GM18511 (cell line): ENCODE data around the gene CLNS1A.
"Not testable (repeated sequence)": the region's sequence is repeated elsewhere in the genome, so short reads cannot be mapped to it uniquely, and the experiment has no call there.

Experiments
- ATAC-seq: cut with Tn5 transposase; IDR thresholded peaks from one replicate; pipeline ENCODE4 v1.9.1; 2021; ENCODE audit warnings: mild to moderate bottlenecking, moderate library complexity; ENCODE audit not compliant: unreplicated experiment

The CLNS1A gene, protein sequence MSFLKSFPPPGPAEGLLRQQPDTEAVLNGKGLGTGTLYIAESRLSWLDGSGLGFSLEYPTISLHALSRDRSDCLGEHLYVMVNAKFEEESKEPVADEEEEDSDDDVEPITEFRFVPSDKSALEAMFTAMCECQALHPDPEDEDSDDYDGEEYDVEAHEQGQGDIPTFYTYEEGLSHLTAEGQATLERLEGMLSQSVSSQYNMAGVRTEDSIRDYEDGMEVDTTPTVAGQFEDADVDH

DNA sequence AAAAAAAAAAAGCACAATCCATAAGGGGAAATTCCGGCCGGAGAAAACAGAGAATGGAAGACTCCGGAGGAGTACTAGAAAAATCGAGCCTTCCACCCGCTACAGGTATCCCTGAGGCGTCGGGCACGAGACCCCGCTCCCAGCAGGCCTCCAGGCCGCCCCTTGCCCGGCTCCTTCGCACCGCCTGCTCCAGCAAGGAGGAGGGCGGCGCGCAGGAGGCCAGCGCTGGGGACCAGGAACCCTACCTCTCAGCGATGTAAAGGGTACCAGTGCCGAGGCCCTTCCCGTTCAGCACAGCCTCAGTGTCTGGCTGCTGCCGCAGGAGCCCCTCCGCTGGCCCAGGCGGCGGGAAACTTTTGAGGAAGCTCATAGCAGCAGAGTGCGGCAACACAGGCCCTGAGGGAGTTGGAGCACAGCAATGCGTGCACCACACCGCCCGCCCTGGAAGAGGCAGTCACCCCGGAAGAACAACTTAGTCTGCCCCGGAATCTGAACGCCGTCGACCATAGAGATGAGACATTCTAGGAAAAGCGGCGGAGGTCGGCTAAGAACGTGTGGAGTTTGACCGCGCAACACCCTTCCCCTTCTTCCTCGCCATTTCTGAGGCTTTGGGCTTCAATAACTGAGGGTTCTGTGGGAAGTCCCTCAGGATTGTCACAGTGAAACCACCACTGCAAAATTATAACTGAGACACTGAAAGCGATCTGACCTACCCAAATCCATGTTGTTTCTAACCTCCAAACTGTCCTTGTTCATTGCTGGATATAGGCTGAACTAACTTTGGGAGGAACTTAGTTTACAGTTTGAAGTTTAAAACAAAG is at the start of gene CLNS1A:
Gene CLNS1A, minus strand, starts transcription at position 450 of the 821 bp plus-strand sequence. Its CDS starts 80 bp downstream, at position 370.
- peak; percentile 97 for ATAC-seq

DNA sequence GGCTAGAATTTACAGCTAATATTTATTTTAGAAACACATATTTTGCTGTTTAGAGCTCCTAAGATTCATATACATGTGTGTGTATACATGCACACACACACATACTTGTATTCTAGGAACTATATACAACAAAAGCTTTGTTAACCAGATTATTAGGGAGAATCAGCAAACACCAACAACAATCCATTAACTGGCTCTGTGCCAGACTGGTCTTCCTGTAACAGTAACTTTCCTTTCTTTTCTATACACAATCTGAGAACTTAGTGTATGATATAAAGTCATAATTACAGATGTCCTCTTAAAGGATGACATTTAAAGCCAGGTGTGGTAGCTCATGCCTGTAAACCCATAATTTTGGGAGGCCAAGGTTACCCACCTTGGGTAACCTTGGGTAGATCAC is 49.5 kb upstream of the CLNS1A start:
- no peak for ATAC-seq

DNA sequence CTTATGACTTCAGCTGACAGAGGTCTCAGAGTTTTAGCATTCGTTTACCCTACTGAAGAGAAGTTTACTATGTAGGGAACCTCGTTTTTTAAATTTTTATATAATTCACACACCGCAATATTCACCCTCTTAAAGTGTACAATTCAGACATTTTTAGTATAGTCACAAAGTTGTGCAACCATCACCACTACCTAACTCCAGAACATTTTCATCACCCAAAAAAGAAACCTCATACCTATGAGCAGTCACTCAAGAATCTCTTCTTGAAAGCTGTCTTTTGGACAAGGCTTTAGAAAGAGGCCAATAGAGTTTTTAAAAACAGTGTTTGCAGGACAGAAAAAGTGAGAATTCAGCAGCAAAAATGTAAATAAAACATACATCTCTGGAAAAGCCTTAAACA is 39.5 kb upstream of the CLNS1A start:
- no peak for ATAC-seq

DNA sequence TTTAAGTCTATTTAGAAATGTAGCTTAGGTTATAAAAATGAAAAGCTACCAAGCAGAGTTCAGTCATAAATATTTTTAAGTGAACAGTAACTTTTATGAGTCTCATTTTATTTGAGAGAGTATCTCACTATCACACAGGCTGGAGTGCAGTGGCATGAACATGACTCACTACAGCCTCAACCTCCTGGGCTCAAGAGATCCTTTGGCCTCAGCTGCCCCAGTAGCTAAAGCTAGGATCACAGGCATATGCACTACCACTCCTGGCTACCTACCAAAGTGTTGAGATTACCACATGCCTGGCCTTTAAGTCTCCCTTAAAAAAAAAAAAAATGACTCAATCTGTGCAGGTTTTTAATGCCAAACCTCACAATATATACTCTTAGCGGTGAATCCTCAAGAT is 34.7 kb upstream of the CLNS1A start:
- ATAC-seq = no peak

DNA sequence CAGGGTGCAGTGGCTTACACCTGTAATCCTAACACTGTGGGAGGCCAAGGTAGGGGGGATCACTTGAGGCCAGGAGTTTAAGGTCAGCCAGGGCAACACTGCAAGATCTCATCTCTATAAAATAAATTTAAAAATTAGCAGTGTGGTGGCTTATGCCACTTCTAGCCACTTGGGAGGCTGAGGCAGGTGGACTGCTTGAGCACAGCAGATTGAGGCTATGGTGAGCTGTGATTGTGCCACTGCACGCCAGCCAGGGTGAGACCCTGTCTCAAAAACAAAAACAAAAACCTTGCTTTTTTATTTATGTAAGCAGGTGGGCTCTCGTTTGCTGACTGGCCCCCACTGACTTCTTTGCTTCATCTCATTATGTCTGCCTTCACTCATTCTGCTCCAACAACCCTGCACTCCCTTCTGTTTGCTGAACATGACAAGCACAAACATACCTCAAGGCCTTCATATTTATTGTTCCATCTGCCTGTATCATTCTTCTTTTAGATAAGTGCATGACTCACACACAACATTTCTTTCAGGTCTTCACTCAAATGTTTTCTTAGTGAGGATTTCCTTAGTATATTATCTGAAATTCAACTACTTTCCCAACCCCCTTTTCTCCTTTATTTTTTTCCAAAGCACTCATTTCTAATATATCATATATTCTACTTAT is 32.4 kb upstream of the CLNS1A start:
- no peak for ATAC-seq

DNA sequence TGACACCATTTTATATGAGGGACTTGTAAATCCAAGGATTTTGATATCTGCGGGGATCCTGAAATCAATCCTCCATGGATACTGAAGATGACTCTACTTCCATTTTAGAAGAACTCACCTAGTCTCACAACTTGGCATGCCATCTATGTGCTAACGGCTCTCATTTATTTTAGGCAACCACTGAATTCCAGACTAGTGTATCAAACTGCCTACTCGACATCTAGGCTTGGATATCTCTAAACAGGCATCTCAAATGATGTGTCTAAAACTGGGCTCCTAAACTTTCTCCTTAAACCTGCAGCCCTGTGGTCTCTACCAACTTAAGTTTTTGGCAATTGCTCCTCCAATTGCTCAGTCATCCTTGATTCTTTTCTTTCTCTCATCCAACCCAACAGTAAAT is 31.2 kb upstream of the CLNS1A start:
- ATAC-seq = no peak

DNA sequence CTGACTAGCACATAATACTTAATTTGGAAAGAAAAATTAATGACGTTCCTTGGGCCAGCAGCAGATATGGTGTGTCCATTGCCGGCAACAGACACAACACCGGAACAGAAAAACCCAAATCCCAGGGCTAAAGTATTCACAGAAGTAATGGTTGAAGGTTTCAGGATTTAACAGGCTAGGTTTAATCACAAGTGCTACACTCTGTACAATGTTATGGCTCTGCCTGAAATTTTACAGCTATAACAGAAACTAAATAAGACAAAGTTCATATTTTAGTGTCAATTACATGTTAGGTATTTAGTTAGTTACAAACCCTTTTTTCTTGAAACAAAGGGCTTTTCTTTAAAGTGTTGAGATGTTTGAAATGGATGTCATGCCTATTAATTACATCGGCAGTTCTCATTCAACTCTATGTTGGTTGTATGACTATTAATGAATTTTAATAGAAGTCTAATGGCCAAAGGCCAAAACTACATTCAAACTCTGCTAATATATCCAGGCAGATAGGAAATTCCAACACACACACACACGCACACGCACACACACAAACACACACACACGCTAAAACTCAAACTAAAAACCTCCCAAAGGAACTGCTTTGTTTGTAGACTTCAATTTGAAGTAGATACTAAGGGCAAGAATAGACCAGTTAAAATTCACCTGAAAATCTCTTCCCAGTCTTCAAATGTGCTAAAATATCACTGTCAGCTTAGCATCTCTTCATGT is 27.8 kb upstream of the CLNS1A start:
- ATAC-seq = no peak

DNA sequence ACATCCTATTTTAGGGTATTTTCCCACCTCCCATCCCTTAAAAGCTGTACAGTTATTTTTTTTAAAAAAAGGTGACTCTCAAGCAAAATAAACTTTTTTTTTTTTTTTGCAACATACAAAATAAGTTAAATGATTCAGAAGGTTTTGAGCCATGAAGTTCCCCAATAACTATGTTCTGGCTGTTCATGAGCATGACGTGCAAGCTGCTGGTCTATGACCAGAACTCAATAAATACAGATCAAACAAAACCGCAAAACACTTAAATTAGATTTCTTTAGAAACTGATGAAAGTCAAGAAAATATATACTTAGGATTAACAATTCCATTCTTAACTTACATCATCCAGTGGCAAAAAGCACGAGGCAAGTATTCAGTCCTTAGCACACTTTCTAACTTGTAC is 24.1 kb upstream of the CLNS1A start:
- ATAC-seq = no peak

DNA sequence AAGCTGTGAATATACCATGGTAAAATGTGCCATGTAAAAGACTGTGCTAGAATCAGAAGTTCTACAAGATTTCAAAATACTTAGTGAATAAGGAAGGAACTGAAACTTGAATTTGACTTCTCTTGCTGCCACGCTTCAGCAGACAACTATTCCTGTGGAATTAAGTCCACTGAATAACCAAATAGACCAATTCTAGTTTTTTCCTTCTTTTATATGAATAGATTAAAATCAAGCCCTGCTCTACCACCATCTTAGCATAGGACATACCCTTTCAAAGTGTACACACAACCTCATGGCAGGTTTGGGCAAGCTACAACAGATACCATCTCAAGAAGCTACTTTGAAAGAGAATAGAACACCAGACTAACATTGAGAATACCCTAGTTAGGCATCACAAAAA is 23.4 kb upstream of the CLNS1A start:
- ATAC-seq = no peak

DNA sequence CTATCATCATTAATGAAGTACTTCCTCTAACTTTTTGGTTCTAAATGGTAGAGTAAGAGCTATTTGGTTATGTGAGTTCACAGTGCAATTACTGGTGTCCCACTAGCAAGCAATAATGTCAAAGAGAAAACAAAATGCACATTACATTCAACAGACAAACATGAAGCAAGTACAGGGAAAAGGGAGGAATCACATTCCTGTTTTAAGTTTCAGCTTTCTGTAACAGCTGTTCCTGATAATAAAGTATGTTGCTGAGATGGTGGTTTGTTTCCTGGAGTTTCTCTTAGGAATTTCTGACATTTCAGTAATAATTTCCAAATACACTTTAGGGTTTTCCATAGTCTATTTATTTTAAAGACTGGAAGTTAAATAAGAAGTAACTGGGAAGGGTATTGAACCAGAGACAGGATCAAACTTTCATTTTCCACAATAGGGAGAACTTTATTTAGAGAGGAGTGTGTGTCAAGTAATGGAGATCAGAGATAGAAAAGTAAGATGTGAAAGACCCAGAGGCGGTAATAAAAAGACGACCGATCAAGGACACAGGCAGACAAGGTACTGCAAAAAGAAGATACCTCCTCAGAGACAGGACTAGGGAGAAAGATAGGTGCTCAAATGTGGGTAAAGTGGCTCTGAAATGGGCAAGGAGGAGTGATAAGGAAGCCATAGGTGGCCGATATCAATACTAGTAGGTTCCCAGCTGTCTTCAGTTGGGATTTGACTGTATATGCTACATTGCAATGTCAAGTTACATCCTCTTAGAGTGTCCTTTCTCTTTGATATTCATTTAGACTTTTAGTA is 20.8 kb upstream of the CLNS1A start:
- no peak for ATAC-seq

DNA sequence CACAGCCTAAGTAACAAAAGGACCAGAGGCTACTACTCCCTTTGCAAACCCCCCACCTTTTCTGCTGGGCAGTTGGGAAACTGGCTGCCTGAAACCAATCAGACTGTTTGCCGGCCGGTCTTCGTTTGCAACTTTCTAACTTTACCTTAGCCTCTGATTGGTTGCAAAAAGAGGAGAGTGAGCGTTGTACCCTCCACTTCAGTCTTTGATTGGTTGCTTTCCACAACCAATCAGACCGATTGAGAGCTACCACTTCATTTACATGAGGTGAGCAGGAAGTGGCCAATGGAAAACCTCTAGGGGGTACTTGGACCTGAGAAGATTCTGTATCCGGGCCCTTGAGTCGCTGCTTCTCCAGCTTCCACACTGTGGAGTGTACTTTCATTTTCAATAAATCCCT is 18.8 kb upstream of the CLNS1A start:
- ATAC-seq = no peak

DNA sequence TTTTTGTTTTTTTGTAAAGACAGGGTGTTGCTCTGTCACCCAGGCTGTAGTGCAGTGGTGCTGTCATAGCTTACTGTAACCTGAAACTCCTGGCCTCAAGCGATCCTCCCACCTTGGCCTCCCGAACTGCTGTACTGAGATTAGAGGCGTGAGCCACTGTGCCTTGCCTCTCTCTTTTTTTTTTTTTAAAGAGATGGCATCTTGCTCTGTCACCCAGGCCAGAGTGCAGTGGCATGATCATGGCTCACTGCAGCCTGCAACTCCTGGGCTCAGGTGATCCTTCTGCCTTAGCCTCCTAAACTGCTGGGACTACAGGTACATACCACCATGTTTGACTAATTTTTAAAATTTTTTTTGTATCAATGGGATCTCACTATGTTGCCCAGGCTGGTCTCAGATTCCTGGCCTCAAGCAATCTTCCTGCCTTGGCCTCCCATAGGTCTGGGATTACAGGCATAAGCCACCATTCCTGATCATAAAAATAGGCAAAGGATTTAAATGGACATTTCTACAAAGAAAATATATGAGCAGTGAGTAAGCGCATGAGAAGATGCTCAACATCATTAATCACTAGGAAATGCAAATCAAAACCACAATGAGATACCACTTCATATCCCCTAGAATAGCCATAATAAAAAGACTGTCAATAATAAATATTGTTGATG is 17.3 kb upstream of the CLNS1A start:
- no peak for ATAC-seq

DNA sequence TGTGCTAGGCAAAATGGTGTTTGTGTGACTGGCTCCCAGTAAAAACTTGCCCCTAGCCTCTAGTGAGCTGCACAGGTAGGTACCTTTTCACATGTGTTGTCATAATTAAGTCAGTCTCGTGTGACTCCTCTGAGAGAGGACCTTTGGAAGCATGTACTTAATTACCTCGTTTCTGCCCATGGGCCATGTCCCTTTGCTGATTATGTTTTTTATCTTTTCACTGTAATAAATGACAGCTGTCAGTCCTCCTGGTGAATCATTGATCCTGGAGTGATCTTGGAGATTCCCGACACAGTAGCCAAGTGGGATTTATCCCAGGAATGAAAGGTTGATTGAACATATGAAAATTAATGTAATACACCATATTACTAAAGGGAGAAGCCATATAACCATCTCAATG is 12.5 kb upstream of the CLNS1A start:
- no peak for ATAC-seq

DNA sequence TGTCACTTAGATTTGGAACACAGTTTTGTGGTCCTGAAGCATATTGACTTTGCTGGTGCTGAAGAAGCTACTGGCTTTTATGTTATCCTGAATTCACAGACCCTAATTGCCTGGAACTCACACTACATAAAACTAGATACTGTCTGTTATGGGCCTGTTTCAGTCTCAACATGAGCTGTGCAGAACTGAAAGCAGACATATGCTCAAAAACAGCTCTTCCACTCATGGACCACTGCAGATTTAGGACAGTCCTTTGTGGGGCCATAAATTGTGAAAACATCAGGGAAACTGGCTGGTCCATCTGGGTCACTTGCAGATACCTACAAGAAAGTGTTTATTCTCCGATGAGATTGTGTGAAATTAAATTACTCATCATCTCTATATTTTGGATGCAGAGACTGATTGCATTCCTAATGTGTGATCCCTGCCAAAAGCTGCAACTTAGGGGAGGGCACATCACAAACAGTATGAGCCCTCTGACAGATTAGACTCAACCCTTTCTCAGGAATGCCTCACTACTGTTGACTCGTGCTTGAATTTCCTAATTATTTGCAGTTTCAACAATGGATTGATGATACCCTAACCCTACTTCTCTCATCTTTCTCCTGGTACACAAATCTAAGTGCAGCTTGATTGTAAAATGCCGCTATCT is 10.2 kb upstream of the CLNS1A start:
- ATAC-seq = no peak

DNA sequence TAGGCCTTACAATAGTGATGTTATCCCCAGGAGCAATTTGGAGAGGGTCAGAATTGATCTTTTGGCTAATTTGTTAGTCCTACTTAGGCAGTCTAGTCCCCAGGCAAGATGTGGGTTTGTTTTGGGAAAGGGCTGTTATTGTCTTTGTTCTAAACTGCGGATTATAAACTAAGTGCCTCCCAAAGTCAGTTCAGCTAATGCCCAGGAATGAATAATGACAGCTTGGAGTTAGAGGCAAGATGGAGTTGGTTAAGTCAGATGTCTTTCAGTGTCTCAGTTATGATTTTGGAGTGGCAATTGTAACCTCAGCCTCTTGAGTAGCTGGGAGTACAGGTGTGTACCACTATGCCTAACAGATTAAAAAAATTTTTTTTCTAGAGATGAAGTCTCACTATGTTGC is 7.3 kb upstream of the CLNS1A start:
- ATAC-seq = no peak

DNA sequence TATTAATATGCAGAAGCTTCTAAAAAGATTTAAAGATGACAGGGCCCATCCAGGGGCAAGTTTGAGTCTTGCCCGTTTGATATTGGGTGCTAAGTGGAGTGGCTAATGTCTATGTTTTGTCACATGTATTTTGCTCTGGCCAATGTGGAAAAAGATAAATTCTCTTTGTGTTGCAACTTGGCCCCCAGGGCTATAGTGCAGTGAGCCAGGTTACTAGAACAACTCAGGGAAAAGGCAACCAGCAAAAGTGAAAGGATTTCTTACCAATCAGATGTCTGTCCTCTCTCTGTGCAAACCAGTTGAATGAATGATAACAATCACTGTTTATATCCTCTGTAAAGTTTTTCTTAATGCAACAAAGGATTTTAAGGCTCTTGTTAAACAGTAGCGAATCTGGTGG is 4.6 kb upstream of the CLNS1A start:
- no peak for ATAC-seq

DNA sequence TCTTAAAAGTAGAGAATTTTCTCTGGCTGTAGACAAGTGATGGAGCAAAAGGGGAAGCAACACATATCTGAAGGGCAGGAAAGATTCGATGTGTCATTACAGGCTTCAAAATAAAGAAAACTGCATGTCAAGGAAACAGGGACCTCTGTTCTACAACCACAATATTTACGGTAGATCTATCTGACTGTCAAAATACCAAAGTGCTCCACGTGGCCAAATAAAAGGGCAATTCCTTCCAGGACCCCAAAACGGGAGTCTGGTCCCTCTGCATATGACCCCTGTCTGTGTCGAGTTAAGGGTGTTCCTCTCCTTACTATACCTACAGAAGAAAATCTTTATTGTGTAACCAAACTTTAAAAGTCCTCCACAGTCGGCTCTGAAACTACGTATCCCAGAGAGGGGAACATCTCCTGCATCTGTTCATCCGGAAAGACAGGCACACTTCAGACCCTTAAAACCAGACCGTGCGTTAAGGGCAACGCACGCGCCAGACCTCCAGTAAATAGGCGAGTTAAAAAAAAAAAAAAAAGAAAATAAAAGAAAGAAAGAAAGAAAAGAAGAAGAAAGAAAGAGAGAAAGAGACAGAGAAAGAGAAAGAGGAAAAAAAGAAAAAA is 756 bp downstream of the CLNS1A start:
- ATAC-seq = no peak

DNA sequence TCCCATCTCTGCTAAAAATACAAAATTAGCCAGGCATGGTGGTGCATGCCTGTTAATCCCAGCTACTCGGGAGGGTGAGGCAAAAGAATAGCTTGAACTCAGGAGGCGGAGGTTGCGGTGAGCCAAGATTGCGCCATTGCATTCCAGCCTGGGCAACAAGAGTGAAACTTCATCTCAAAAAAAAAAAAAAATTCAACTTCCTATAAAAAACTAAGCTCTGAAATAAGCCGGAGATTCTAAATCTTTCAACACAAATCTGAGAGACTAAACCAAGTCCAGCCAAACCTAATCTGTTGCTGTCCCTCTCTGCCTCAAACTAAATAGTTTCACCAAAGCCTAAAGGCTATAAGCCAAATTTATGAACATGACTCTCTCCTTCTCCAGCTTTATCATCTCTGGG is 3.7 kb downstream of the CLNS1A start:
- not testable (repeated sequence) for ATAC-seq

DNA sequence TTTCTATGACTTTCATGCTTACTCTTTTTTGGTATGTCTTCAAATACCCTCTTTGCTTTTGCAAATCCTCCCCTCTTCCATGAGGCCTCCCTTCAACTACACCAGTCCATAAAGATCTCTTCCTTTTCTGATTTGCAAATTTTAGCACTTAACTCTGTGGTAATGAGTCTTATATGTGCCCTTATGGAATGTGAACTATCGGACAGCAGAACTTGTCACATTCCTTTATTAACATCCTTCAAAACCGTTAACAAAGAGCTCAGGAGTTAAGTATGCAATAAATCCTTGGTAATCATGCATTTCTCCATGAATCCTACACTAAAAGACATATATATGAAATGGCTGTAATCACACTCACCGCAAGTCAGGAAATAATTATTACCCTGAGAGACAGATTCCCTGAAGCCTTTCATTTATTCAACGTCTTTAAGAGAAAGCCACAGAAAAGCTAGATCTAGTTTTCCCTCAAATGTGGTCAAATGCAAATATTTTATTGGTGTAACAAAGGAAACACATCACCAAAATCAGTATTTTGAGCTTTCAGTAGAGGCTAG is 7.4 kb downstream of the CLNS1A start:
- ATAC-seq = no peak
